HT1080 (cell line): ENCODE measurements around the gene ADISSP. TPM values are rescaled to one million over a fixed set of nuclear protein-coding genes. Genes with fewer than 3 reads are reported as not detected.

Experiments
- DNase-seq: peaks from one replicate; pipeline ENCODE4 v3.0.0-alpha.2; 2015; ENCODE audit warnings: low read depth
- total RNA-seq: library from RNA; depleted of rRNA; stranded (reverse); fragments of >200 nt; shearing (Covaris generic); gene quantifications from 2 replicates; pipeline ENCODE4 v1.2.3, GENCODE V29; 2014

ADISSP gene
- total RNA-seq, 1 experiment from 2014 or later: 171 TPM

DNA sequence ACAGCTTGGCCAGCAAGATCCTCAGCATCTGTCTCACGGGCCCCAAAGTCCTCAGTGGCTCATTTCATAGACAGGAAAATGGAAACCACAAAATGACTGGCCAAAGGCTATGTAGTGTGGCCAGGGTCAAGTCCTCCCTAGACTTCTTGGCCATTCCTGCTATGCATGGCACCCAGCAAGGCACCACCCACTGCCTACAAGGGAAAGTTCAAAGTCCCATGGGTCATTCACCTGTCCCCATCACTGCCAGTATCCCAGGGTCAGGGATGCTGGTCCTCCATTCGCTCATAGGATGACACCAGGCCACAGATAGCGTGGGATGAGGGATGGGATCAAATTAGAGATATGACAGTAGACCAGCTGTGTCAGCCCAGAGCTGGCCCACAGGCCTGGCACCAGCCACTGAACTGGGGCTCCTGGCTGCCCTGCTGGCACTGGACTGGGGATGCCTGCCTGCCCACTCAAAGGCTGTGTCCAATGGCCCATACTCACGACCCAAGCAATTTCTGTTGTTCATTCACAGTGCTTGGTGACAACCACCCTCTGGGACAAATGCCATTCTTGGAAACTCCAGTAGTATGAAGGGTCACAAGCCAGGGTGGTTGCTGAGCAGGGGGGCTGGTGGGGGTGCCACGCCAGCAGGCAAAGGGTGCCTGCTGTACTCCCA, 11.6 kb downstream of the ADISSP start:
- no peak for DNase-seq

DNA sequence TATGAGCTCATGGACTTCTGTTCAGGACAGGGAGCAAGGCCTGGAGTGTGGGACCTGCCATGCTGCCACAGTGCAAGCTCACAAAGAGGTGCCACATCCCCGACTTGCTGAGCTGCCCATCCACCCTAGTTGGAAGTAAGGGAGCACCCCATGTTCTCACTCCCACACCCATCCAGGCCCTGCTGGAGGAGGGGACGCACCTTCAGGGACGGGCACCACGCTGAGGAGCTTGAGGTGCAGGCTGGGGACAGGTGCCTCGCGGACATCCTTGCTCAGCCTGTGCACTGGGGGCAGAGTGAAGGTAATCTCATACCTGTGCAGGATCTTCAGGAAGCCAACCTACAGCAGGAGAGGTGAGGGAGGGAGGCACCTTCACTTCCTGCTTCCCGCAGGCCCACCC, 12.3 kb downstream of the ADISSP start:
- DNase-seq: no peak

DNA sequence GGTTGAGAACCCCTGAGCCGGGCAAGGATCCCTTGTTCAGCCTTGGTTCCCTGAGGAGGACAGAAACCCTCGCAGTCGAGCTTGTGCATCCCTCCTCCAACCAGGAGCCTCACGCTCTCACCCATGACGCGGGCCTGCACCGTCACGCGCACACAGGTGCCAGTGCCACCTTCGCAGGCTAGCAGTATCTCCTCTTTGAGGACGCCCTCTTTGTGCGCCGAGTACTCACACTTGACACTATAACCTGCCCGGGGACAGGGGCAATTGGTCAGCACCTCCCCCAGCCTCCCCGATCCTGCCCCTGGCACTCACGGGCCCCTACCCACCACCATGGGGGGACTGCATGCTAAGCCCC, 13.3 kb downstream of the ADISSP start:
- no peak for DNase-seq

DNA sequence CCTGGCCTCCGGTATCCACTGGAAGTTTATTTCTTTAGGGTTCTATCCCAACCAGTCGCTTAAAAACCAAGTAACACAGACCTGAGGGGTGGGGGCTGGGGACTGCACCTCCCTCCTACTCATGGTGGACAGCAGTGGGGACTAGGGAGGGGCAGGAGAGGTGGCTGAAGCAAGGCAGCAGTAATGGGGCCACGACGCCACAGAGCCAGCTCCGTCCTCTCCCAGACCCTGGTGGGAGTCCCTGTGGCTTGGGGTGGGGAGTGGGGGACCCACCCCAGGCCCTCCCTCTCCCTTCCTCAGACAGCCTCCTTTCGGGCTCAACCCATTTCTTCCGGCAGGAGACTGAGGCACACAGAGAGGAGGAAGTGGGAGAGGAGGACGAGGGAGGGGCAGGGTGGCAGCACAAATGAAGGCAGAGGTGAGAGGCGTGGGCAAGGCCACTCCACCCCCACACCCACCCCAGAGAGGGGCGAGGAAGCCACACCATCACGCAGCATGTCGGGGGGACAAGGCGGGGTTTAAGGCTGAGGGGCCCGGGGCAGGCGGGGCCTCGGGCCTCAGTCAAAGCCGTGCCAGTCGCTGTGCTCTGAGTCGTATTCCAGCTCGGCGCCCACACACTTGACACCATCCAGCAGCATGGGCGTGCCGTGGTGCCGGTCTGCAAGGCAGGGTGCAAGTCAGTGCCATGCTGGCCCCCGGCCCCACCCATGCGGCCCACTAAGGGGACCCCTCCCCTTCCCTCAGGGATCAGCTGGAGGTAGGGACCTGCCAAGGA, 13.9 kb downstream of the ADISSP start:
- DNase-seq: no peak

DNA sequence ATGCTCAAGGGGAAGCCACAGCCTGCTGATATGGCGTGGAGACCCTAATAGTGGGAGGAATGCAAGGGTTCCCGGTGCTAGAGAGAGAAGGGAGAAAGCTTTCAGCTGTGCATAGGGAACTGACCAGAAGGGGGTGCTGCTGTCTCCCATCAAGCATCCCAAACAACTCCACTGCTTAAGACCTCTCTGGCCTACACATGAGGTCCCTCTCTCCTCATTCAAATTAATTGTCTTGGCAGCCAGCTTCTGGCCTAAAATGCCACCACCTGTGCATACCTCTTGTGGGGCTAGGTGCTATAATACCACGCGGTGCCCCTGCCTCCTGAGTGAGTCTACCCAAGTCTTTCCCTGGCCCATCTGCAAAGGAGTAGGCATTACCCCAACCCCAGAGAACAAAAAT, 14.5 kb downstream of the ADISSP start:
- DNase-seq: peak; percentile 61

DNA sequence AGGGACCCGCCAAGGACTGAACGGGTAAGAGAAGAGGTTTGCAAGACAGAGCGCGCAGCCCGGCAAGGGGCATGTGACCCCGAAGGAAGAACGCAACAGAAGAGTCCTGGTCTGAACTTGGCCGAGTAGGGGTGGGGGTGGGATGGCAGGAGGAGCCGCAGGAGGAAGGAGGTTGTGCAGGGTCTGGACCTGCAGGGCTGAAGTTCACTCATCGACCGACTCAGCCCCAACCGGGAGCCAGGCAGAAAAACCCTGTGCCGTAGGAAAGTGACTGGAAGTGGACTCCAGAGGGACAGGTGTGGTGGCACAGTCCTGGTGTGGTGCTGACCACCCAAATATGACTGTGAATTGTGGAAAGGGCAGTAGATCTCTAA, 15.2 kb downstream of the ADISSP start:
- no peak for DNase-seq

DNA sequence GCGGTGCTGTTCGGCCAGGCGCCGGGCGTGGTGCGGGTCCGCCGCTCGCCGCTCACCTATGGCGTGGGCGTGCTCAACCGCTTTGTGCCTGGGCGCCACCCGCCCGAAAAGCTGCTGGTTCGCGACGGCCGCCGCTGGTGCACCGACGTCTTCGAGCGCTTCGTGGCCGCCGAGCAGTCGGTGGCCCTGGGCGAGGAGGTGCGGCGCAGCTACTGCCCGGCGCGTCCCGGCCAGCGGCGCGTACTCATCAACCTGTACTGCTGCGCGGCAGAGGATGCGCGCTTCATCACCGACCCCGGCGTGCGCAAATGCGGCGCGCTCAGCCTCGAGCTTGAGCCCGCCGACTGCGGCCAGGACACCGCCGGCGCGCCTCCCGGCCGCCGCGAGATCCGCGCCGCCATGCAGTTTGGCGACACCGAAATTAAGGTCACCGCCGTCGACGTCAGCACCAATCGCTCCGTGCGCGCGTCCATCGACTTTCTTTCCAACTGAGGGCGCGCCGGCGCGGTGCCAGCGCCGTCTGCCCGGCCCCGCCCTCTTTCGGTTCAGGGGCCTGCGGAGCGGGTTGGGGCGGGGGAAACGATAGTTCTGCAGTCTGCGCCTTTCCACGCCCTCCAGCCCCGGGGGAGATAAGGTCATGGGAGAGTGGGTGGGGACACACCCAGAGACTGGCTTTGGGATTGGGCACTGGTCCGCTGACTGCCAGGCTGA, 15.7 kb downstream of the ADISSP start:
- no peak for DNase-seq

DNA sequence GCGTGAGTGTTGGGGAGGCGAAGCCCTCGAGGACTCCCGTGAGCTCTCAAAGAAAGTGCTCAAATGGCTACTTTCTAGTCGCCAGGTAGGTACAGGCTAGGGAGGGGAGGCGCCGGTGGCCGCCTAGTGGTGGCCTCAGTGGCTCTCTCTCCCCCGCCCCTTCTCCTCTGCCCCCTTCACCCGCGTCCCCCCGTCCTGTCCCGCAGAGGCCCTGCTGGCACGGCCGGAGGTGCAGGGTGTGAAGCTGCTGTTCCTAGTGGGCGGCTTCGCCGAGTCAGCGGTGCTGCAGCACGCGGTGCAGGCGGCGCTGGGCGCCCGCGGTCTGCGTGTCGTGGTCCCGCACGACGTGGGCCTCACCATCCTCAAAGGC, 16.3 kb downstream of the ADISSP start:
- DNase-seq: no peak

DNA sequence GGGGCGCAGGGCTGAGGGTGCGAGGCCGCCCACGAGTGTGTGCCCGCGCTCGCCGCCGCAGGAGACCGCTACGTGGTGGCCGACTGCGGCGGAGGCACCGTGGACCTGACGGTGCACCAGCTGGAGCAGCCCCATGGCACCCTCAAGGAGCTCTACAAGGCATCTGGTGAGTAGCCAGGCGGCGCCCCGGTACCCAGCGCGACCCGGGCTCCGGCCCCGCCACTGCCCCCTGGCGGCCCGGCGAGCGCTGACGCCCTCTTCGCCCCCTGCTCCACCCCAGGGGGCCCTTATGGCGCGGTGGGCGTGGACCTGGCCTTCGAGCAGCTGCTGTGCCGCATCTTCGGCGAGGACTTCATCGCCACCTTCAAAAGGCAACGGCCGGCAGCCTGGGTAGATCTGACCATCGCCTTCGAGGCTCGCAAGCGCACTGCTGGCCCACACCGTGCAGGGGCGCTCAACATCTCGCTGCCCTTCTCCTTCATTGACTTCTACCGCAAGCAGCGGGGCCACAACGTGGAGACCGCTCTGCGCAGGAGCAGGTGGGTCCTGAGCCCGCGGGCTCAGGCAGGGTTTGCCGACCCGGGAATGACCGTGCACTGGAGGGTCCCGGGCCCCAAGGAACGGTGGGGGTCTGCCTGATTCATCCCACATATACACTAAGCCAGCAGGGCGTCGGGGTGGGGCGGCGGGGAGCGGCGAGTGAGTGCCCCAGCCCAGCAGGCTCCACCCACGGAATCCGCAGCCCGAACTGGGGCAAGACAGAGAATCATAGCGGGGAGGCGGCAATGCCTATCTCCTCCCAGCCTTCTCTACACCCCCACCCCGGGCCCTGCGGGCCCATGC, 17.6 kb downstream of the ADISSP start:
- DNase-seq: no peak

DNA sequence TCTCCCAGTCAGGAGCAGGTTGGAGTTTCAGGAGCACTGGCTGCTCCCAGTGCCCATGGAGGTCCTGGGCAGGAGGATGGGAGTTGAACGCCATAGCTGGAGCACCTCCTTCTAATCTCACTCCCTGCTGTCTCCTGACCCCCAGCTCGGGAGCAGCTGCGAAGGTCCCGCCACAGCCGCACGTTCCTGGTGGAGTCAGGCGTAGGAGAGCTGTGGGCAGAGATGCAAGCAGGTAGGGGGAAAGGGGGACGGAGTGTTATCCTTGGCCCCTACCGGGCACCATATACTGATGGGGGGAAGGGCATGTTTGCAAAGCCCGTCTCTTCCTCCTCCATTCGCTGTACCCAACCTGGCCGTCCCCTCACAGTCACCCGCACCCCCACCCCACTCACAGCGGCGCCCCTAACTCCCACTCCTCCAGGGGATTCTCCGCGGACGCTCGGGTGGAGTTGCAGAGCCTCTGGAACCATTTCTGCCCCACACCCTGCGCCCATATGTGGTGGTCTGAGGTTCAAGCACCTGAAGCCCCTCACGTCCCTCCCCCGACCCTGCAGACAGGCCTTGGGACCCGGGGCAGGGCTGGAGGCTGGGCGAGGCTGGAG, 18.4 kb downstream of the ADISSP start:
- DNase-seq: no peak

DNA sequence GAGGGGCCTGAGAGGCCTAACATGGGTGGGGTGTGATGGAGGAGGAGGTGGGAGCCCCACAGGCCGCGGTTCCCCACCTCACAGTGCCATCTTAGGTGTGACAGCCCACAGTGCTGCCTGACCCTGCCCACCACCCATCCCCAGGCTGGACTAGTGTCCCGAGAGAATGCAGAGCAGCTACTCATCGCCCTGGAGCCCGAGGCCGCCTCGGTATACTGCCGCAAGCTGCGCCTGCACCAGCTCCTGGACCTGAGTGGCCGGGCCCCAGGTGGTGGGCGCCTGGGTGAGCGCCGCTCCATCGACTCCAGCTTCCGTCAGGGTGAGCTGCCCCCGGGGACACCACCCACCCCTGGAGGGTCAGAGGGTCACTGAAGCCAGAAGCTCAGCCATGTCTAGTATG, 19.5 kb downstream of the ADISSP start:
- DNase-seq: no peak

DNA sequence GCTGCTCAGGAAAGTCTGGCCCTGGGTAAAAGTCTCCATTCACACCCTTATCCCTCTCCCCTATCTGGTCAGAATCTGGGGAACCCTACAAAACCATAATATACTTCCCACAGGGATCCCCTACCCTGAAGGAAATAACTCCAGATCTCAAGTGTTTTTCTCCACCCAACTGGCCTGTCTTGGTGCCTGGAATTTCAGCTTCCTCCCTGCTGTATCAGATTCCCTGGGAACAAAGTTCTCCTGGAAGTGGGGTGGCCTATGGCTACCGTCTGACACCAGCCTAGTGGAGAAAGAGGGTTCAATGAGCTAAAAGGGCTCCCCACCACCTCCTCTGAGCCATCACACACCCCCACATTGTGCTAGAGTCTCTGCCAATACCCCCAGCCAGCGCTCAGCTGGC, 20.1 kb downstream of the ADISSP start:
- no peak for DNase-seq

DNA sequence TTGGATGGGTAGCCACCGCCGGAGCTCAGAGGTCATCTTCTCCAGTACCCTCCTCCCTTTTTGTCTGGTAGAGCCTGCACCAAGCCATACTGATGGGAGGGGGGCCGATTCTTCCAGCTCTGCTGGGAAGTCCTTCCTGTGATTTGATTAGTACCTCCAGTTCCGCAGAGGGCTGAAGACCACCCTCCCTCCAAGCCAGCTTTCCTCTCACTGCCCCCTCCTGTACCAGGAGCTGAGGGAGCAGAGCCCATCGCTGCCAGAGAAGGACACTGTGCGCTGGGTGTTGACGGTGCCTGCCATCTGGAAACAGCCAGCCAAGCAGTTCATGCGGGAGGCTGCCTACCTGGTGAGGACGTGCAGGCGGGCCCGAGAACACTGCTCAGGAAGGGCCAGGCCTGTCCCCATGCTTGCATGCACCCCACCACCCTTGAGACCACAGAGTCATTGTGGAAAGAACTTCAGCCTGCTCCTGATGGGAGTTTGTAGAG, 21.8 kb downstream of the ADISSP start:
- no peak for DNase-seq

DNA sequence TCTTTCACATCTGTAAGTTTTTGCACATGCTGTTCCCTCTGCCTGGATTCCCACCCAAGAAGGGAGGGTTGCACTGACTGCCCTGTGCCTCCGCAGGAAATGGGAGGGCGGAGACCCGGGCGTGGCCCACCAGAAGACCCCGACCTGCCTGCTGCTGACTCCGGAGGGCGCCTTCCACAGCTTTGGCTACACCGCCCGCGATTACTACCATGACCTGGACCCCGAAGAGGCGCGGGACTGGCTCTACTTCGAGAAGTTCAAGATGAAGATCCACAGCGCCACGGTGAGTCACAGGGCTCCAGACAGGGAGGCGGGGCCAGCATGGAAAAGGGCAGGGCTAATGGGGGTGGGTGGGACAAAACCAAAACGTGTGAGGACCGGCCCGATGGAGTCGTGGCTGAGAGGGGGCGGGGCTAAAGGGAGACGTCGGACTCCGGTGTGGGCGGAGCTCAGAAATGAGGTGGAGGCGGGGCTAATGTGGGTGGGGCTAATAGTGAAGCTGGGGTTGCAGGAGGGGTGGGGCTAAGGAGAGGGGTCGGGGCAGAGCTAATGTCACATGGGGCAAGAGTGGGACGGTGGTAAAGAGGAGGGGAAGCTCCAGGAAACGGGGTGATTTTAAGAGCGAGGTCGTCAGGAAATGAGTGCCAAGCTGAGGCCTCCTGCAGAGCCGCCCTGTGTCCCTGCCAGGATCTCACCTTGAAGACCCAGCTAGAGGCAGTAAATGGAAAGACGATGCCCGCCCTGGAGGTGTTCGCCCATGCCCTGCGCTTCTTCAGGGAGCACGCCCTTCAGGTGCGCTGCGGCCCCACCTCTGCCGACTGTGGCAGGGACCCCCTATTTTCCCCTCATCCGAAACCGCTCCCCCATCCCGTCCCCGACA, 22.5 kb downstream of the ADISSP start:
- no peak for DNase-seq

DNA sequence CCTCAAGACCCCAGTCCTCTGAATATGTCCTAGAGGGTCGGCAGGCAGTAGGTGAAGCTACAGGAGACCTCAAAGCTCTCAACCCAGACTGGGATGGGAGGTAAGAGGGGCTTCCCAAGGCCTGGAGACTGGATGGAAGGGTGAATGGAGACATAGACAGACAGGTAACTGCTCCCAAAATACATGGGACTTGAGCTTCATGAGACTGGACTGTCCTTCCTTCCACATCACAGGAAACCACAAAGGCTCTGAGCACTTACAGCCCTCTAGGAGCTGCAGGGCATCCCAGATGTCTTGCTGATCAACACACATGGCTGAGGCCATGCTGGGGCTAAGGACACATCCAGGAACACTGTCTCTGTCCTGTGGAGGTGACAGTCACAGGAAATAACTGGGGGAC, 23.5 kb downstream of the ADISSP start:
- no peak for DNase-seq

DNA sequence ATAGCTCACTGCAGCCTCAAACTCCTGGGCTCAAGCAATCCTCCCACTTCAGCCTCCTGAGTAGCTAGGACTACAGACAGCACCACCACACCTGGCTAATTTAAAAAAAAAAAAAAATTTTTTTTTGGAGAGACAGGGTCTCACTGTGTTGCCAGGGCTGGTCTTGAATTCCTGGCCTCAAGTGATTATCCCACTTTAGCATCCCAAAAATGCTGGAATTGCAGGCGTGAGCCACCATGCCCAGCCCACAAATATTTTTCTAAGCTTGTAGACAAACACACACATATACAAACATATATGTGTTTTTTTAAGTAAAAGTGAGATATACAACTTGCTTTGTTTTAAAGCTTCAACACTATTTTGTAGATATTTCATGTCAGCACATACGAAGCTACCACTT, 24.3 kb downstream of the ADISSP start:
- DNase-seq: no peak

DNA sequence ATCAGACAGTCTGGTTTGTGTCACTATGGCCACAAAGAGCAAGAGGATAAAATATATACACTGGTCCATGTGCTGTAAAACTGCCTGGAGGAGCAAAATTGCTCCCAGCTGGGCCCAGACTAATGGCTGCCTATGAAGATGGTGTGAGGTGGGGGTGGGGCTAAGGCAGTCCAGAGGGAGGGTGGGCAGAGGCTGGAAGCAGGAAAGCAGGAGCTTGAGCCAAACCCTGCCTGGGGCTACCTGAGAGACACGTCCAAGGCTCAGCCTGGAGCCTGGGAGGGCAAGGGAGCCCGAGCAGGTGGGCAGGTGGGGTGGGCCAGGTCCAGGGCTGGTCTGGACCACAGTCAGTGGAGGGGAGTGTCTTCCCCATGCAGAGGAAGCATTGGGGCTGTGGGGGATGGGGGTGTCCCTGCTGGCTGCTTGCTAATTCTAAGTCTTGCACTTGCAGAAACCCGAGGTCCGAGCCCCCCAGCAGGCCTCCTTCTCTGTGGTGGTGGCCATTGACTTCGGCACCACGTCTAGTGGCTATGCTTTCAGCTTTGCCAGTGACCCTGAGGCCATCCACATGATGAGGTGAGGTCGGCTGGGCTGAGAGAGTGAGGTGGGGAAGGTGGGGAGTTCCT, 25.6 kb downstream of the ADISSP start:
- no peak for DNase-seq

DNA sequence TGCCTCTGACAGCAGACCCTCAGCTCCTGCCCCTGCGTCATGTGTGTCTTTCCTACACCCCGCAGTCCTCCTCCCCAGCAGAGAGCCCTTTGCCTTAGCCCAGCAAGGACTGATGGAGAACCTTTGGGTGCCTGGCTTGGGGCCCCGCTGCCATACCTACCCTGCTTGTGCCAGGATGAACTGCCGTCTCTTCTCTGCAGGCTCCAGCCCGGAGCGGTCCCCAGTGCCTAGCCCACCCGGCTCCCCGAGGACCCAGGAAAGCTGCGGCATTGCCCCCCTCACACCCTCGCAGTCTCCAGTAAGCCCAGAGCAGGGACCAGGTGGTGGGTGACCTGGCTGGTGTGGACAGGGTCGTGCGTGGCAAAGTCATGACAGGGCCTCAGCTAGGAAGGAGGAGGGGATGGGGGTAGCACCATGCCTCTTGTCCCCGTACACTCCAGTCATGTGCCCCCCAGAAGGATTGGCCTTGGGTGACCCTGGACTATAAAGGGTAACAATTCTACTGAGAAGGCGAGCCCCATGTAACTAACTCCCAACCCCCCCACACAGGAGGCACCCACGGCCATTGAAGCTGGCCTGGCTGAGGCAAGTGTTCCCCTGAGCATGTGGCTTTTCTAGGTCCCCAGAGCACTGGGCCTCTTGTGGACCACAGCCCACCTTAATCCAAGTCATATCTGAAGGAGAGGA, 26.8 kb downstream of the ADISSP start:
- no peak for DNase-seq

DNA sequence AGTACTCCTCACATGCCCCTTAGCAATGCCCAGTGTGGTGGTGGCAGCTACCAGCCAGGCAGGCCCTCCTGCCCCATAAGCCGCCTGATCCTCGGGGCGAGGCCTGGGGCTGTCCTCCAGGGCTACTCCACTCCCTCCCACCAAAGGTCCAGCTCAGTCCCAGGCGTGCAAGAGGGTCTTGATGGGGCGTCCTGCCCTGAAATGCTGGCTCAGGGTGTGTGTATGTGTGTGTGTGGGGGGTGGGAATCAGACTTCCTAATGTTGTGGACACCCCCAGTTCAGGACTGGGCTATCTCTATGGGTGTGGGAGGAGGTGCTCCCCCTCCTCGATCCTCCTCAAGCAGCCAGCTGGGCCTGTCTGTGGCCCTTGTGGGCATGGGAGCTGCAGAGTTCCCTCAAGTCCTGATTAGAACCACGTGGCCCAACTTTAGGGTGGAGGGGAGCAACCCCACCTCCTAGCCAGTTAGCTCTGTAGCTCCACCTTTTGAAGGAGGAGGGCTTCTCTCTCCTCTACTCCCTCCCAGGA, 27.6 kb downstream of the ADISSP start:
- DNase-seq: no peak
